ENCODE measurements around the gene AKAP6. TPM values are rescaled to one million over a fixed set of nuclear protein-coding genes. Genes with fewer than 3 reads are reported as not detected.

Gene AKAP6
- total and polyA plus RNA-seq, 10 of the 15 experiments (the other 5 are each of a cell fraction or from before 2014, with no cell fraction given) = 0.35 to 5.9 (median 2.2) TPM

GRCh38 chr14:32762886-32763285, 433.8 kb downstream of the AKAP6 start:
- Histone ChIP-seq H3K9me3 (replicated peaks; ENCODE audit: control insufficient read depth, insufficient read depth, low read length) (no peaks in the 10 kb centered on the region), H3K27me3 (replicated peaks in 1 of 2; ENCODE audit: control insufficient read depth in 2 of 2, insufficient read depth in 2 of 2, low read length in 1 of 2) (no peaks in the 10 kb centered on the region), H4K20me1 (ENCODE audit: control insufficient read depth, insufficient read depth) (no peaks in the 10 kb centered on the region), H3K36me3 (ENCODE audit: control insufficient read depth in 2 of 2, insufficient read depth in 2 of 2, low read length in 1 of 2) (no peaks in the 10 kb centered on the region), H3K79me2 (ENCODE audit: control insufficient read depth, insufficient read depth, low read length) (no peaks in the 10 kb centered on the region), H3K4me1 (ENCODE audit: control insufficient read depth, insufficient read depth, low read length) (no peaks in the 10 kb centered on the region), H2AFZ (ENCODE audit: control insufficient read depth, low read depth, low read length) (no peak overlapping the region), H3K4me2 (ENCODE audit: control insufficient read depth, insufficient read depth) (no peak overlapping the region), H3K4me3 (no peak overlapping the region), H3K9ac (ENCODE audit: control insufficient read depth, insufficient read depth, low read length) (no peak overlapping the region), H3K27ac (ENCODE audit: control insufficient read depth, insufficient read depth) (no peak overlapping the region)
- FAIRE-seq (no peak), ATAC-seq (no peak), DNase-seq (ENCODE audit: low read depth, low spot score) (no peak)
- ChIA-PET SMC1A (ENCODE audit: uncharacterized antibody, unreplicated experiment) (interaction anchor here (1.1 kb wide), 1 partner anchor 50 kb away, joined by 3 read pairs; no protein-coding TSS in a partner anchor), CTCF (no interaction called here), RAD21 (ENCODE audit: unreplicated experiment) (no interaction called here), POLR2A (no interaction called here)
- TF ChIP-seq USF1 (IDR thresholded peaks at IDR 0.05; ENCODE audit: borderline replicate concordance, extremely low read length, insufficient read depth, low read depth, low read length) (no peak), IKZF1 (conservative IDR thresholded peaks at IDR 0.05) (no peak), CEBPZ (IDR thresholded peaks at IDR 0.05; ENCODE audit: low read depth, low read length) (no peak), RAD21 (IDR thresholded peaks at IDR 0.05; ENCODE audit: insufficient read depth, low read depth, low read length) (no peak), MYB (IDR thresholded peaks at IDR 0.05; ENCODE audit: borderline replicate concordance, low read depth, low read length) (no peak), MEF2B (IDR thresholded peaks at IDR 0.05; ENCODE audit: partially characterized antibody, poor library complexity, severe bottlenecking) (no peak), ZNF217 (IDR thresholded peaks at IDR 0.05) (no peak), NFIC (IDR thresholded peaks at IDR 0.05; ENCODE audit: low read depth, low read length) (no peak), POLR2AphosphoS2 (IDR thresholded peaks at IDR 0.05; ENCODE audit: low read depth, low read length) (no peak), POLR2A (IDR thresholded peaks at IDR 0.05; ENCODE audit: low read depth, low read length) (no peak)
- WGBS (ENCODE audit: insufficient coverage, insufficient replicate concordance, low lambda C conversion rate, missing lambda C conversion rate) = 46% methylated on average over 2 of the region's 2 CpGs
- in situ Hi-C loops (cut with MboI) = no loop called here
- intact Hi-C loops (cut with micrococcal nuclease; ENCODE audit: unreplicated experiment) = no loop called here
- BruUV-seq (replicated peaks) = no TSS peak
